HG02571 (cell line): ENCODE results near the gene MYOM3.

Source experiments
- ATAC-seq: cut with Tn5 transposase; IDR thresholded peaks from one replicate; pipeline ENCODE4 v1.9.1; 2021; ENCODE audit warnings: mild to moderate bottlenecking, moderate library complexity; ENCODE audit not compliant: unreplicated experiment

The MYOM3 gene

DNA sequence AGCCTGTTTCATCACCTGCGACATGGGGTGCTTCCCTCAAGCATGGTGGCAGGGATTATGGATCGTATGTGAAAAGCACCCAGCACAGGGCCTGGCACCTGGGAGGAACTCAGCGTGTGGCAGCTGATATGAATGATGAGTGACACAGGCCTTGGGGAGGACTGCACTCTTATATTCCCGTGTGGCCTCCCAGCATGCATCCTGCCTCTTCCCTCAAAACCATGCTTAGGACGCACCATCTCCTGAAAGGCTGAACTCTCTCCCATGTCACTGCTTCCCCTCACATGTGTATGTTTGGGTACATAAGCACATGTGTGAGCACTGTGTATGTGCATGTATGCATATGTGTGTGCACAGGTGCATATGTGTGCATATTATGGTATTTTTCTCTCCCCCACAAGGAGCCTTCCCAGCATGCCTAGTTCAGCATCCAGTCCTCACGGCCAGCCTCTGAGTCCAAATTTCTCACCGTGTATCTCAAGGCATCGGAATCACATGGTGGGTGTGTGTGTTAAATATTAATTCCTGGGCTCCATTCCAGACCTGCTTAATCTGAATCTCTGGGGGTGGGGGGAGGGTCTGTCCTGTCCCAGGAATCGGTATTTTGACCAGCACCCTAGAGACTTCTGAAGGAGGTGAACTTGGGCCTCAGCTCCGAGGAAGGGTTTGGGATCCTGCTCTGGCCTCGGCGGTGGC lies 12.8 kb downstream of the MYOM3 start:
- ATAC-seq, result no peak

- no peak for ATAC-seq
Observed at GRCh38 chr1:24098102-24098501, 13.8 kb downstream of the MYOM3 start.

DNA sequence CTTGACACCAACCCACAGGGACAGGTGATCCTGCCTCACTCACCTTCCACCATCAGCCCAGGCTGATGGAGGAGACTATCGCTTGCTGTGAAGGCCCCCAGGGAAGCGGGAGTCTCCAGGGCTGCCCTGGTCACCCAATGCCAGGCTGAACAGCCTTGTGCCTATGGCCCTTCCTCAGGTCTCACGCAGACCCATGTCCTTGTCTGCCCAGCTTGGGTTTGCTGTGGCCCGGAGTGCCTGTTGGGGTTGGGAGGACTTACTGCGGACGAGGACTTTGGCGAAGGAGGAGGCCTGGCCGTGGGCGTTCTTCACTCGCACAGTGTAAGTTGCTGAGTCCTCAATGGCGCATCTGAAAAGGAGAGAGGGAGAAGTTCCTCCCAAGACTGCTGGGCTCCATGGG lies 14.3 kb downstream of the MYOM3 start:
- ATAC-seq, result no peak

DNA sequence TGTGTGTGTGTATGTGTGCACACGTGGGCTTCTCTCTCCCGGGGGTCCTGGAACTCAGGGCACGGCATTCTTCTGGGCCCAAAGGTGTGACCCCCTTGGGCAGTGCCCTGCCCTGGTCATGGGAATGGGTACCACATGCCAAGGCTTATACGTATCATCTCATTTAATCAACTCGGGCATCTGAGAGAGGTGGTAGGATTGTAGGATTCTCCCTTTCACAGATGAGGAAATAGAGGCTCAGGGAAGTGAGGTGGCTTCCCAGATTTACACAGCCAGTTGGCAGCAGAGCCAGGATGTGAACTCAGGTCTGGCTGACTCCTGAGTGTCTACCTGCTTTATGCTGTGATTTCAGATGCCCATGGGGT lies 15.2 kb downstream of the MYOM3 start:
- ATAC-seq, result no peak

DNA sequence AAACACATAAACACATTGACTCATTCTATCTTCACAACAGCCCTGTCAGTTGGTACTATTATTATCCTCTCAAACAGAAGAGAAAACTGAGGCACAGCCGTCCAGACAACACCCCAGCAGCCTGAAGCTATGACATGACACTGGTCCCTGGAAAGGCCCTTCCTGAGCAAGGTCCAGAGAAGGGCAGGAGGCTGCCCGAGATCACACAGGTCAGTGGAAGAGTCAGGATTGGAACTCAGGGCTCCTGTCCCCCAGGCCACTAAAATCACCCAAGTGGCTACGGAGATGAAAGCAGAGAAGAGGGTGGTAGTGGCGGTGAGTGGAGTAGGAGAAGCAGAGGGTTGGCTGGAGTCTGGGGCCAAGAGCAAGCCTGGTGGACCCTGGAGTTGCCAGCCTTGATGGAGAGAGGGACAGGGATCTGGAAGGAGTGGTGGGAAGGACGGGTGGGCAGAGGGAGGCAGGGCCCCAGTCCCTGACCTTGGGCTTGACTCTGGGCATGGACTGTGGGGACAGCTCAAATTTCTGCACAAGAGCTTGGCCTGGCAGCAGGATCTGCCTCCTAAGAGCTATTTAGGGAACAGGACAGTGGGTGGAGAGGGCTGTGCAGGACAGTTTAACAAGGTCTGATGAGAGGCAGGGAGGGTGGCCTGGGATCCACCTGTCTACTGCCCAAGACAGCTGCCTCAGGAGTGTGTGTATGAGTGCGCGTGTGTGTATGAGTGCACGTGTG lies 15.8 kb downstream of the MYOM3 start:
- ATAC-seq, result no peak

DNA sequence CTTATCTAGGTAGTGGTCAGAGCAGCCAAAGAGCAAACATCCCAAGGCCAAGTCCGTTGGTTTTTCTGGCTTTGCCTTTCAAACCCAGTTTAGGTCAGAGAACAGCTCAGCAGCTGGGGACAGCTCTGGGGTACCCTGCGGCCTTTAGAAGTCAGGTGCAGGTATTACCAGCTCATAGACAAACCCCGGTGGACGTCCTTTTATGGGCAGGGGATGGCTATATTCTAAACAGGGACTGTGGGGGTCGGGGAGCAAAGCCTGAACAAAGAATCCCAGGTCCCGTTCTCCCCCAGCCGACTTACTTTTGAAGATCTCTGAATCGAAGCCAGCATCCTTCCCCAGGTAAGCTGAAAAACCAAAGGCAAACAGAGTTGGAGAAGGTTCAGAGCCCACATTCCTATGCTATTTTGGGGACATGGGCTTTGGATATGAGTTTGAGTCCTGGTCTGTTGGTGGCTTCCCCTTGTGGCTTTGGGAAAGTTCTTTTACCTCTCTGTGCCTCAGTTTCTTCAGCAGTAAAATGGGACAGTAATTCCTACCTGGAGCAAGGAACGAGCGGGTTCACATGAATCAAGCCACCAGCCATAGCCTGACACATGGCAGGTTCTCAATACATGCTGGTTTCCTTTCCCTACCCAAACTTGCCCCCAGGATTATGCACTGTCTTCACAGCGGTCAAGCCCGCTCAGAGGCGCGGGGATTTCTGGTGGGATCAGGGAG lies 16.6 kb downstream of the MYOM3 start:
- ATAC-seq, result no peak

- ATAC-seq, result no peak
Observed at GRCh38 chr1:24094554-24094953, 17.4 kb downstream of the MYOM3 start.

DNA sequence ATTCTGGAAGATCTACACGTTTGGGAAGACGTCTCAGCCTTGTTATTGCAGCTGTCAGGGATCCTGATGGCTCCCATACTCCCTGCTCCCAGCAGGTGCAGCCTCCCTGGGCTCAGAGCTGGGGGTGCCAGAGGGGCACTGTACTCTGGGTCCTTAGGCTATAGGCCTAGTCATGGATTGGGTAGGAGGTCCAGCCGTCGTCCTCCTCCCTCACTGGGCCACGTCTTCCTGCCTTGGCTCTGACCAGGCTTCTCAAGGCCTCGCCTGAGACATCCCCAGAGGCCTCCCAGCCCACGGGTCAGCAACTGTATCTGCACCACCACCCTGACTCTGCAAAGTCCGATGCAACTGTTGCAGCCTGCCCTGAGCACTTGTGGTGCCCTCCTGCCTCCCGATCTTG lies 18.2 kb downstream of the MYOM3 start:
- no peak for ATAC-seq

- no peak for ATAC-seq
Observed at GRCh38 chr1:24092979-24093378, 19.0 kb downstream of the MYOM3 start.

DNA sequence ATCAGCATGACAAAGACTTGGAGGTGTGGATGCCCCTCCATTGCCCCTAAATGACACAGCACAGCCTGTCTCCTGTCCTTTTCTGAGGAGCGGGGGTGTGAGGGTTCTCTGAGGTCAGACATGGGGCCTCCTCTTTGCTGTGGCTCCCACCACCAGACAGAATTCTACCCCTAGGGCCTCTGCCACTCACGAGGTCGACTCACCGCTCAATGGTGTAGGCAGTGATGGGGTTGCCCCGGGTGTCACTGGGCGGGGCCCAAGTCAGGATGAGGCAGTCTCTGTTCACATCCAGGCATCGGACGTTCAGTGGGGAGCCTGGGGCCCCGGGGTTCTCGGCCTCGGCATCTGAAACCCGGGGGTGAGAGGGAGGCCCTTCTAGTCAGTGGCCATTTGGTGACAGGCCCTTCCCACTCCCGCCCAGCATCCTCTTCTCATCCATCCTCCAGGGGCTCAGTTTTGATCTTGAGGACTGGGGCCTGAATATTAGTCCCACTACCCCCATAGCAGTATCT lies 19.9 kb downstream of the MYOM3 start:
- no peak for ATAC-seq

- no peak for ATAC-seq
Observed at GRCh38 chr1:24090736-24091135, 21.2 kb downstream of the MYOM3 start.

DNA sequence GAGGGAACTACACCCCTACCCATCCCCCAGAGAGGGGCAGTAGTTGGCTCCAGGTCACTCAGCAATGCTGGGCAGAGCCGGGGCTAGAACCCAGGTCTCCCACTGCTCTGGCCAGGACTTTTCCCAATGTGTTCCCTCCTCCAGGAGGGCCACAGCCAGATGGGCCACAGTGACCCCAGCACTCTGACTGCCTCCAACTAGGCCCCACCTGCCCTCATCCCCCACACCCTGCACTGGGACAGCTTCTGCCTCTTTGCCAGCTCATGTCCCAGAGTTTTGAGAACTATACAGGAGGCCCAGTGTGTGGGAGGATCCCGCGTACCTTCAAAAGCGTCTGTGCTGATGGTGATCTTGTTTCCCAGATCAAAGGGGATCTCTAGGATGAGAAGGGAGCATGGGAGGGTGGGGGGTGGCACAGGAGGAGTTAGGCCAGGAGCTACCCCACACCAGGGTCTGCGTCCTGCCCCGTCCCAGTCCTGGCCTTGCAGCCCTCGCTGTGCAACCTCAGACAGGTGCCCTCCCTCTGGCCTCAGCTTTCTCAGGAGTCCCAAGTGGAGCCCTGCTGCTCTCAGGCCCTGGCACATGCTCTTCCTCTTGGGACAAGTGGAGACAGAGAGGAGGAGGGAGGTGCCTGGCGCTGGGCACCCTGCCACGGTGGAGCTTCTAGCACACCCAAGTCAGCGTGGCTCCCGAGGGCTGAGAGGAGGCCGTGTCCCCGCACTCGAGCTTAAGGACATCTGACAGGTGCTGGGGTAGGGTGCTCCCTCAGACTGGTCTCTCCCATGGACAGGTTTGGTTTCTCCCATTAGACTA lies 22.0 kb downstream of the MYOM3 start:
- ATAC-seq, result no peak

DNA sequence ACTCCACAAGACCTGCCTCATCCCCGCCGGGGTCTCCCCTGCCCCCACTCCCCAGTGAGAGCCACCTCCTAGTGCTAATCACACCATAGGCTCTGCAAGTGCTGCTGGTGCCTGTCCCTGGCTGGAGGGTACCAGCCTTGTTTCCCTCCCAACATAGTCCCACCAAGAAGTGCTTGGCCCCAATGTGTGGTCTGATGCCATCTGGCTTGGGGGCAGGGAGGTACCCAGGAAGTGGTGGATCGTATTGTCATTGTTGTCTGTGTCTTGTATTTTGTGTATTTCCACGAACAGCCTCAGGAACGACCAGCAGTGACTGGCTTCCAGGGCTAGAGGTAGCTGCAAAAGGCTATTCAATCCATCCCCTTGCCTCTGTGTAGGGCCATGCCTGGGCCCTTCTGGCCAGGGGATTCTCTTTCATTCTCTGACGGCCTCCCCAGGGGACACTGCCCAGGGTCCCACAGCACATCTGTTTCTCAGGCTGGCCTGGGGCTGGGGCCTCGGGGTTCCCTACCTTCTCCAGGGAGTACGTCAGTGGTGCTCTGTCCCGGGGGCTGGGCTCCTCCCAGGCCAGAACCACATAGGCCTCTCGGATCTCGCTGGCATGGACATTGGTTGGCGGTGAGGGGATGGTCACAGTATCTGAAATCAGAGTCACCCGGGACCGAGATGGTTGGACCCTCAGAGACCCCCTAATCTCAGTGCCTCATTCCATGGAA lies 22.8 kb downstream of the MYOM3 start:
- no peak for ATAC-seq

- ATAC-seq, result no peak
Observed at GRCh38 chr1:24086466-24086865, 25.5 kb downstream of the MYOM3 start.

DNA sequence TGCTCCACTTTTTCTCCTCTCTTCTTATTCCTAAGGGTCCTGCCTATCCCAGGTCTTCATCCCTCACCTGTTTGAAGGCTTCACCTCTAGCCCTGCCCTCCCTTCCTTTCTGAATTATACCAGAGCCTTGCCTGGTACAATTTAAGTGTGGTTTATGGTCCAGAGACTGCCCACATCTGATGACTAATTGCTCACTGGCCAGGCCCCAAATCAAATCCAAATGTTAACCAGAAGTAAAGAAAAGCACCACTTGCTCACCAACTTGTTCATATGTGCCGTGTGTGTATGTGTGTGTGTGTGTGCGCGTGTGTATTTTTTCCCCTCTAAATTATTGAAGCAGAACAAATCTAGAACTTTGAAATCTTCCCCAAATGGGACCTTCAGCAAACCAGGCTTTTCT lies 26.4 kb downstream of the MYOM3 start:
- no peak for ATAC-seq

GRCh38 chr1:24085007-24085406 lies 26.9 kb downstream of the MYOM3 start:
- ATAC-seq, result no peak

- no peak for ATAC-seq
Observed at GRCh38 chr1:24084050-24084449, 27.9 kb downstream of the MYOM3 start.

- ATAC-seq, result no peak
Observed at GRCh38 chr1:24082372-24082771, 29.6 kb downstream of the MYOM3 start.

GRCh38 chr1:24081190-24081589 lies 30.7 kb downstream of the MYOM3 start:
- ATAC-seq, result no peak

- ATAC-seq, result no peak
Observed at GRCh38 chr1:24080131-24080530, 31.8 kb downstream of the MYOM3 start.
